HFFc6 (cell line): ENCODE measurements around the gene HES2. TPM values are rescaled to one million over a fixed set of nuclear protein-coding genes. Genes with fewer than 3 reads are reported as not detected.
"Not testable (repeated sequence)": the region's sequence is repeated elsewhere in the genome, so short reads cannot be mapped to it uniquely, and the experiment has no call there.

Experiments used
- DNase-seq: peaks from one replicate; pipeline ENCODE4 v3.0.0-alpha.2; 2018
- H3K27ac Mint-ChIP-seq: 2 replicates; pipeline ENCODE4 v1.8.0; 2020; ENCODE audit warnings: mild to moderate bottlenecking, mixed read lengths
- H3K27me3 Mint-ChIP-seq: 2 replicates; pipeline ENCODE4 v1.8.0; 2021; ENCODE audit warnings: mild to moderate bottlenecking, moderate library complexity, mixed read lengths; ENCODE audit not compliant: insufficient read depth
- H3K36me3 Mint-ChIP-seq: 2 replicates; pipeline ENCODE4 v1.8.0; 2021; ENCODE audit warnings: low read depth, mixed read lengths
- H3K4me1 Mint-ChIP-seq: 2 replicates; pipeline ENCODE4 v1.8.0; 2020; ENCODE audit warnings: low read depth, mixed read lengths
- H3K4me3 Mint-ChIP-seq: 2 replicates; pipeline ENCODE4 v1.8.0; 2020; ENCODE audit warnings: mild to moderate bottlenecking, moderate library complexity, mixed read lengths
- H3K9me3 Mint-ChIP-seq: 2 replicates; pipeline ENCODE4 v1.8.0; 2020; ENCODE audit warnings: mild to moderate bottlenecking, mixed read lengths
- total RNA-seq, 6 experiments: library from RNA; stranded (reverse); fragmentation: NEBNext Ultra II Directional; extraction: Animal tissue kit (Norgen Biotek cat#: 25700); gene quantifications; 2 replicates in 1 of 6; 3 replicates in 5 of 6; pipeline ENCODE4 v1.2.3, GENCODE V29; 2021
- TF ChIP-seq, protein P1 (sequence below): fragments of 200-600 bp; sonication (generic); IDR thresholded peaks from 2 replicates; pipeline ENCODE4 v1.5.0; 2021; ENCODE audit warnings: antibody characterized with exemption, mild to moderate bottlenecking

The HES2 gene
- total RNA-seq, 6 experiments from 2014 or later: 0.14 to 0.35 (median 0.30) TPM; not detected in 2

- TF ChIP-seq, protein P1, sequence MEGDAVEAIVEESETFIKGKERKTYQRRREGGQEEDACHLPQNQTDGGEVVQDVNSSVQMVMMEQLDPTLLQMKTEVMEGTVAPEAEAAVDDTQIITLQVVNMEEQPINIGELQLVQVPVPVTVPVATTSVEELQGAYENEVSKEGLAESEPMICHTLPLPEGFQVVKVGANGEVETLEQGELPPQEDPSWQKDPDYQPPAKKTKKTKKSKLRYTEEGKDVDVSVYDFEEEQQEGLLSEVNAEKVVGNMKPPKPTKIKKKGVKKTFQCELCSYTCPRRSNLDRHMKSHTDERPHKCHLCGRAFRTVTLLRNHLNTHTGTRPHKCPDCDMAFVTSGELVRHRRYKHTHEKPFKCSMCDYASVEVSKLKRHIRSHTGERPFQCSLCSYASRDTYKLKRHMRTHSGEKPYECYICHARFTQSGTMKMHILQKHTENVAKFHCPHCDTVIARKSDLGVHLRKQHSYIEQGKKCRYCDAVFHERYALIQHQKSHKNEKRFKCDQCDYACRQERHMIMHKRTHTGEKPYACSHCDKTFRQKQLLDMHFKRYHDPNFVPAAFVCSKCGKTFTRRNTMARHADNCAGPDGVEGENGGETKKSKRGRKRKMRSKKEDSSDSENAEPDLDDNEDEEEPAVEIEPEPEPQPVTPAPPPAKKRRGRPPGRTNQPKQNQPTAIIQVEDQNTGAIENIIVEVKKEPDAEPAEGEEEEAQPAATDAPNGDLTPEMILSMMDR: peak; percentile 98
- no peaks in the 10 kb centered on the region for H3K36me3 Mint-ChIP-seq
- no peaks in the 10 kb centered on the region for H3K9me3 Mint-ChIP-seq
- peak; percentile 24 for DNase-seq
- peaks cover 28% of the 10 kb centered on the region for H3K27me3 Mint-ChIP-seq
- no peak overlapping the region for H3K27ac Mint-ChIP-seq
- H3K4me1 Mint-ChIP-seq: peaks cover 5% of the 10 kb centered on the region; the same call in 1 of the 2 replicates
- H3K4me3 Mint-ChIP-seq: no peak overlapping the region
Measured at GRCh38 chr1:6438047-6438525, 18.4 kb upstream of the HES2 start.

GRCh38 chr1:6437012-6437700, 17.4 kb upstream of the HES2 start:
- H3K27me3 Mint-ChIP-seq: peaks cover 31% of the 10 kb centered on the region
- H3K36me3 Mint-ChIP-seq, H3K4me1 Mint-ChIP-seq, H3K9me3 Mint-ChIP-seq, DNase-seq, H3K4me3 Mint-ChIP-seq, H3K27ac Mint-ChIP-seq: not testable (repeated sequence)
- TF ChIP-seq, protein P1: peak; percentile 58; the same call in 1 of the 2 replicates

GRCh38 chr1:6436277-6436676, 16.6 kb upstream of the HES2 start:
- peaks cover 32% of the 10 kb centered on the region for H3K27me3 Mint-ChIP-seq
- H3K27ac Mint-ChIP-seq, H3K36me3 Mint-ChIP-seq, H3K9me3 Mint-ChIP-seq, H3K4me3 Mint-ChIP-seq, DNase-seq, H3K4me1 Mint-ChIP-seq: not testable (repeated sequence)

DNA sequence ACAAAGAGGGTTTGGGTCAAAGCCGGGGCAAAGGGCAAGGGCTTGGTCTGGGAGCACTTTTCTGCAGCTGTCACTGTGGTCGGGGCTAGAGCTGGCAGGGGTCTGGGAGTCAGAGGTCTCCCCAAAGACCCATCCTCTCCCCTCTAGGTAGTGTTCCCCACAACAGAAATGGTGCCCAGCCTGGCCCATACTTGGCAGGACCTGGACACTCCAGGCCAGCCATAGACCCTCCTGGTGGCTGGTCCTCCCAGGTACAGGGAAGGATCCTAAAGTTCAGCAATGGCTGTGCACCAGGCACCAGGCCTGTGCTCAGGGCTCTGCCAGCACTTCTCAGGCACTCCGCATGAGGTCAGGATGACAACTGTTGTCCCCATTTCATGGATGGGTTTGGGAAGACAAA, 15.8 kb upstream of the HES2 start:
- Mint-ChIP-seq H3K4me3 (no peak overlapping the region), H3K4me1 (peaks cover 5% of the 10 kb centered on the region; the same call in 1 of the 2 replicates), H3K27ac (no peak overlapping the region), H3K9me3 (no peaks in the 10 kb centered on the region), H3K36me3 (no peaks in the 10 kb centered on the region), H3K27me3 (peaks cover 34% of the 10 kb centered on the region)
- no peak for DNase-seq
- TF ChIP-seq, protein P1: no peak

- Mint-ChIP-seq H3K27me3 (peaks cover 38% of the 10 kb centered on the region), H3K36me3 (no peaks in the 10 kb centered on the region)
Measured at GRCh38 chr1:6435129-6435528, 15.4 kb upstream of the HES2 start.

GRCh38 chr1:6434186-6434585, 14.5 kb upstream of the HES2 start:
- Mint-ChIP-seq H3K27ac (no peak overlapping the region), H3K27me3 (peaks cover 40% of the 10 kb centered on the region)

More at GRCh38 chr1:6435129-6435528, 15.4 kb upstream of the HES2 start:
- H3K4me3 Mint-ChIP-seq: no peak overlapping the region
- peaks cover 5% of the 10 kb centered on the region; the same call in 1 of the 2 replicates for H3K4me1 Mint-ChIP-seq
- DNase-seq: no peak
- no peak overlapping the region for H3K27ac Mint-ChIP-seq
- TF ChIP-seq, protein P1: no peak
- H3K9me3 Mint-ChIP-seq: no peaks in the 10 kb centered on the region

GRCh38 chr1:6431645-6432579, 12.2 kb upstream of the HES2 start:
- not testable (repeated sequence) for H3K36me3 Mint-ChIP-seq, DNase-seq, H3K4me3 Mint-ChIP-seq, H3K4me1 Mint-ChIP-seq, H3K27ac Mint-ChIP-seq, H3K9me3 Mint-ChIP-seq
- H3K27me3 Mint-ChIP-seq: peaks cover 37% of the 10 kb centered on the region

More at GRCh38 chr1:6434186-6434585, 14.5 kb upstream of the HES2 start:
- H3K4me3 Mint-ChIP-seq: no peak overlapping the region
- TF ChIP-seq, protein P1: no peak
- no peak for DNase-seq
- H3K9me3 Mint-ChIP-seq: no peaks in the 10 kb centered on the region
- peaks cover 5% of the 10 kb centered on the region; the same call in 1 of the 2 replicates for H3K4me1 Mint-ChIP-seq
- no peaks in the 10 kb centered on the region for H3K36me3 Mint-ChIP-seq

DNA sequence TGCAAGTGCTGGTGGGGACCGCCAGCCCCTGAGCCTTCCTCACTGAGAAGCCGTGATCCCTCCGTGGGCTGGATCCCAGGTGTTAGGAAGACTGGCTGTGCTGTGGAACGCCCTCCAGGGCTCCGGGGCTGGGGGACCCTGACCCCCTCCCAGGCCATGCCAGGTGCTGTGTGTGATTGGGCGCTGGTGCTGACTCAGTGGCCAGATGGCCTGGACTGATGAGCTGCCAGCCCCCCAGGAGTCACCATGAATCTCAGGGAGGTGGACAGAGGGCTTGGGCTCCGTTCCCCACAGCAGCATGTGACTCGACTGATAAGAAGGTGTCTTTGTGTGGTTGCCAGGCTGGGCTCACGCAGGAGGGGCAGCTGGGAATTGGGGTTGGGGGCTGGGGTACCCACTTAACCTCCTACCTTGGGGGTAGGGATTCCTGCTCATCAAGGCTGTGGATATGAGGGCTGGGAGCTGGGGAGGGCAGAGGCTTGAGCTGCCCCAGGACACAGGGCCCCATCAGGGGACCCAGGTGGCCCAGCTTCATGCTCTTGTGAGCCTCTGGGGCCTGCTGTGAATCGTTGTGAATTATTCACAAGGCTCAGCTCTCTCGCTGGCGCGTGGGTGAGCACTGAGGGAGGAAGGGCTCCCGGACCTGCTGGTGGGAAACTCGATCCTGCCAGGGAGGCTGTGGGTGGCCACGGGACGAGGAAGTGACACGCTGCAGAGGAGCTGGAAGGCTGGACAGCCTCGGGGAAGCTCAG, 10.1 kb upstream of the HES2 start:
- not testable (repeated sequence) for H3K36me3 Mint-ChIP-seq, H3K9me3 Mint-ChIP-seq, H3K27ac Mint-ChIP-seq, H3K4me3 Mint-ChIP-seq, H3K4me1 Mint-ChIP-seq, DNase-seq
- peaks cover 41% of the 10 kb centered on the region for H3K27me3 Mint-ChIP-seq
